ENCODE data around the gene PPP1R7.

PPP1R7 gene

GRCh38 chr2:241226723-241227572, 76.7 kb downstream of the PPP1R7 start:
- no peak for DNase-seq (ENCODE audit: low read depth in 1 of 2, low spot score in 1 of 2)

- no peak for DNase-seq (ENCODE audit: low read depth in 1 of 2, low spot score in 1 of 2)
Measured at GRCh38 chr2:241227594-241227993, 77.3 kb downstream of the PPP1R7 start.

GRCh38 chr2:241228081-241228859, 78.0 kb downstream of the PPP1R7 start:
- no peak for DNase-seq (ENCODE audit: low read depth in 1 of 2, low spot score in 1 of 2)

GRCh38 chr2:241228860-241229516, 78.7 kb downstream of the PPP1R7 start:
- DNase-seq (ENCODE audit: low read depth in 1 of 2, low spot score in 1 of 2) = no peak

- no peak for DNase-seq (ENCODE audit: low read depth in 1 of 2, low spot score in 1 of 2)
Measured at GRCh38 chr2:241229563-241230401, 79.5 kb downstream of the PPP1R7 start.

- DNase-seq (ENCODE audit: low read depth in 1 of 2, low spot score in 1 of 2) = no peak
Measured at GRCh38 chr2:241230435-241230834, 80.2 kb downstream of the PPP1R7 start.

GRCh38 chr2:241232736-241233575, 82.7 kb downstream of the PPP1R7 start:
- no peak for DNase-seq (ENCODE audit: low read depth in 1 of 2, low spot score in 1 of 2)

Data from activated T-helper 1 cell treated with anti-CD3 and anti-CD28 coated beads, Interleukin-2, amount 50 U/mL, for 16 hours (primary cell).